Heart right ventricle (tissue), 16 donors: Measurements from ENCODE around the gene PLXDC2. TPM values are rescaled to one million over a fixed set of nuclear protein-coding genes. Genes with fewer than 3 reads are reported as not detected.

Experiments used
- ATAC-seq, 8 donors: fragments of 200-7000 bp; cut with Tn5 transposase; one replicate each; pipeline ENCODE4 v1.9.1; 2020; ENCODE audit warnings: mild to moderate bottlenecking in 8 of 8, moderate library complexity in 8 of 8, moderate number of reproducible peaks in 1 of 8
- DNase-seq, 2 donors: peaks; one replicate each; pipeline ENCODE4 v3.0.0-alpha.2; 2020
- H3K27ac ChIP-seq, 10 donors: fragments of 200-600 bp; sonication (generic) in 2 of 10; one replicate each; pipeline versions ENCODE4 v1.5.0 to v1.8.0; 2020 to 2022; ENCODE audit warnings: mild to moderate bottlenecking in 3 of 10
- H3K27me3 ChIP-seq, 7 donors: fragments of 200-600 bp; one replicate each; pipeline ENCODE4 v1.8.0; 2021 to 2022; ENCODE audit warnings: mild to moderate bottlenecking in 2 of 7
- H3K36me3 ChIP-seq, 9 donors: fragments of 200-600 bp; sonication (generic) in 1 of 9; one replicate each; pipeline versions ENCODE4 v1.5.0 to v1.8.0; 2020 to 2022; ENCODE audit warnings: mild to moderate bottlenecking in 2 of 9
- H3K4me1 ChIP-seq, 9 donors: fragments of 200-600 bp; sonication (generic) in 1 of 9; one replicate each; pipeline versions ENCODE4 v1.5.0 to v1.8.0; 2020 to 2022; ENCODE audit warnings: mild to moderate bottlenecking in 4 of 9
- H3K4me3 ChIP-seq, 10 donors: fragments of 200-600 bp; sonication (generic) in 2 of 10; one replicate each; pipeline versions ENCODE4 v1.5.0 to v1.8.0; 2020 to 2022; ENCODE audit warnings: mild to moderate bottlenecking in 7 of 10, moderate library complexity in 2 of 10
- H3K9me3 ChIP-seq, 11 donors: fragments of 200-600 bp in 10 of 11; sonication (generic) in 2 of 11; one replicate each; pipeline versions ENCODE4 v1.5.0 to v1.8.0; 2013 to 2022; ENCODE audit warnings: mild to moderate bottlenecking in 2 of 11, control low read depth in 1 of 11, moderate library complexity in 1 of 11
- WGBS, 2 donors: extraction: QIAGEN DNeasy Blood & Tissue Kit; methylation state at CpG; one replicate each; pipeline ENCODE4 v1.1.7; 2013; ENCODE audit warnings: inconsistent platforms in 1 of 2; 5-methylcytosine and 5-hydroxymethylcytosine counted together
- intact Hi-C, 10 donors: fragments of 100-400 bp; cut with DNase I; formaldehyde crosslinking; loops; one replicate each; pipeline versions ENCODE4 v1.11.1 to v1.14.2; 2022
- polyA plus RNA-seq, 2 donors: library from polyadenylated mRNA; stranded (reverse); fragments of 200-250 nt; gene quantifications; one replicate each; pipeline ENCODE4 v1.2.3, GENCODE V29; 2013
- total RNA-seq, 10 donors: library from RNA; stranded (reverse); fragmentation: NEBNext Ultra II Directional in 3 of 10; extraction: Animal tissue kit (Norgen Biotek cat#: 25700) in 3 of 10; gene quantifications; one replicate each; pipeline versions ENCODE4 v1.2.1 to v1.2.4, GENCODE V29; 2021 to 2023
- TF ChIP-seq, protein P1 (sequence below), 9 donors: fragments of 200-600 bp; sonication (generic) in 2 of 9; IDR thresholded peaks; one replicate each; pipeline versions ENCODE4 v1.5.0 to v1.8.0; 2021 to 2022; ENCODE audit warnings: antibody characterized with exemption in 9 of 9, mild to moderate bottlenecking in 5 of 9, moderate library complexity in 1 of 9
- donor health status: Arrhythmogenic right ventricular cardiomyopathy.
- donor health status: ischemic (EF 13 %, LVEDD 7.1; RV severe dilation, severe dysfunction).
- donor health status: healthy with polysubstance abuse.
- donor health status: DM: no; HTN: yes; CAD: no.
- donor health status: DM: no; HTN: no; CAD: no.
- donor health status: ischemic (EF 25% LVEDD 6.9; RV normal size, moderate dysfunction).
- donor health status: ischemic (EF 25% LVEDD 5.7; RV mildly dilated, moderate dysfunction).
- donor health status: healthy.
- donor health status: DM: yes; HTN: yes; CAD: no.
- donor health status: Ischemic cardiomyopathy.
- donor health status: ischemic (EF 35%, LVEDD 5.7; RV mildly dilated, moderate dysfunction).
- donor health status: nonischemic (EF 11% LVEDD 7.7; RV severe dilation, severe dysfunction).
- donor health status: DM: yes; HTN: yes; CAD: no.
- donor health status: PGD.
- donor health status: ischemic (EF 29% LVEDD 5.4; RV normal size, mild dysfunction).
- donor health status: nonischemic (EF 23%, LVEDD 6.1; RV moderate dilation, normal function).

PLXDC2 gene
- total and polyA plus RNA-seq, 12 donors = 4.6 to 26.8 (median 16.9) TPM

GRCh38 chr10:20108021-20108420 is 291.8 kb downstream of the PLXDC2 start:
- no peaks in the 10 kb centered on the region for H3K36me3 ChIP-seq
- H3K27me3 ChIP-seq = no peaks in the 10 kb centered on the region
- WGBS, 2 donors = 90% methylated on average over 4 of the region's 4 CpGs
- DNase-seq = no peak
- peaks cover 0 to 9% (median 0%) of the 10 kb centered on the region in 9 donors for H3K4me1 ChIP-seq
- no peak for ATAC-seq
- intact Hi-C loops = no loop called here
- H3K9me3 ChIP-seq = no peaks in the 10 kb centered on the region
- TF ChIP-seq, protein P1, sequence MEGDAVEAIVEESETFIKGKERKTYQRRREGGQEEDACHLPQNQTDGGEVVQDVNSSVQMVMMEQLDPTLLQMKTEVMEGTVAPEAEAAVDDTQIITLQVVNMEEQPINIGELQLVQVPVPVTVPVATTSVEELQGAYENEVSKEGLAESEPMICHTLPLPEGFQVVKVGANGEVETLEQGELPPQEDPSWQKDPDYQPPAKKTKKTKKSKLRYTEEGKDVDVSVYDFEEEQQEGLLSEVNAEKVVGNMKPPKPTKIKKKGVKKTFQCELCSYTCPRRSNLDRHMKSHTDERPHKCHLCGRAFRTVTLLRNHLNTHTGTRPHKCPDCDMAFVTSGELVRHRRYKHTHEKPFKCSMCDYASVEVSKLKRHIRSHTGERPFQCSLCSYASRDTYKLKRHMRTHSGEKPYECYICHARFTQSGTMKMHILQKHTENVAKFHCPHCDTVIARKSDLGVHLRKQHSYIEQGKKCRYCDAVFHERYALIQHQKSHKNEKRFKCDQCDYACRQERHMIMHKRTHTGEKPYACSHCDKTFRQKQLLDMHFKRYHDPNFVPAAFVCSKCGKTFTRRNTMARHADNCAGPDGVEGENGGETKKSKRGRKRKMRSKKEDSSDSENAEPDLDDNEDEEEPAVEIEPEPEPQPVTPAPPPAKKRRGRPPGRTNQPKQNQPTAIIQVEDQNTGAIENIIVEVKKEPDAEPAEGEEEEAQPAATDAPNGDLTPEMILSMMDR (IDR thresholded peaks at IDR 0.05) = no peak
- no peak overlapping the region for H3K4me3 ChIP-seq
- no peak overlapping the region for H3K27ac ChIP-seq

- intact Hi-C loops = no loop called here
- no peaks in the 10 kb centered on the region for H3K36me3 ChIP-seq
- no peaks in the 10 kb centered on the region for H3K9me3 ChIP-seq
Measured at GRCh38 chr10:20109613-20110012, 293.4 kb downstream of the PLXDC2 start.

GRCh38 chr10:20110125-20111100 is 294.2 kb downstream of the PLXDC2 start:
- Histone ChIP-seq H3K4me3 (peak overlapping the region in 1 of 10 donors; percentile 14), H3K4me1 (peaks cover 0 to 9% (median 0%) of the 10 kb centered on the region in 9 donors), H3K27ac (no peak overlapping the region), H3K9me3 (no peaks in the 10 kb centered on the region), H3K36me3 (no peaks in the 10 kb centered on the region), H3K27me3 (no peaks in the 10 kb centered on the region)
- DNase-seq = no peak
- TF ChIP-seq, protein P1 (IDR thresholded peaks at IDR 0.05) = no peak
- ATAC-seq = peak in 2 of 8 donors; percentile 44 to 66
- 69 to 75% methylated on average over 7 of the region's 7 CpGs for WGBS, 2 donors
- intact Hi-C loops = no loop called here

More at GRCh38 chr10:20109613-20110012, 293.4 kb downstream of the PLXDC2 start:
- no peak for DNase-seq
- TF ChIP-seq, protein P1 (IDR thresholded peaks at IDR 0.05) = no peak
- no peak for ATAC-seq
- Histone ChIP-seq H3K4me1 (peaks cover 0 to 9% (median 0%) of the 10 kb centered on the region in 9 donors), H3K4me3 (no peak overlapping the region), H3K27me3 (no peaks in the 10 kb centered on the region), H3K27ac (no peak overlapping the region)
- WGBS, 2 donors = 74 to 76% methylated on average over 4 of the region's 4 CpGs

DNA sequence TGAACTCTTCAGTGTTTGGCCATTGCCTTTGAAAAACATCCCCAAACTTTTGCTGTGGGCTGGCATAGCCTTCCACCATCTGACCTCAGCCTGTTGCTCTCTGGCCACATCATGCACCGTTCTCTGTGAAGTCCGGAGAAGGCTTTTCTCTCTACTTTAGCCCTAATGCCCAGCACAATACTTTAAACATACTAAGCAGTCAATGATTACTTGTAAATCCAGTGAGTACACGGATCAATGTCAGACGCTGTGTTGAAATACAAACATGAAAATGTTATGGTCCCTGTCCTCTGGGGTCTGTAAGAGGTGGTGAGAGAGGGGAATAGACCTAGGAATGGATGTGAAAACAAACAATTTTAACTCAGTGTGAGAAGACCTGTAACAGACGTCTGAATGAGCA is 297.9 kb downstream of the PLXDC2 start:
- no peak for DNase-seq
- no peaks in the 10 kb centered on the region for H3K36me3 ChIP-seq
- TF ChIP-seq, protein P1 (IDR thresholded peaks at IDR 0.05) = no peak
- no peak overlapping the region for H3K4me3 ChIP-seq
- intact Hi-C loops = no loop called here
- no peaks in the 10 kb centered on the region for H3K27me3 ChIP-seq
- H3K27ac ChIP-seq = no peak overlapping the region
- peaks cover 0 to 9% (median 0%) of the 10 kb centered on the region in 9 donors for H3K4me1 ChIP-seq
- no peak for ATAC-seq
- H3K9me3 ChIP-seq = peaks cover 0 to 5% (median 0%) of the 10 kb centered on the region in 11 donors
- WGBS, 2 donors = 87% methylated on average over 5 of the region's 5 CpGs
